Hepatocyte (in vitro differentiated cells): Measurements from ENCODE around the gene CBX1. TPM values are rescaled to one million over a fixed set of nuclear protein-coding genes. Genes with fewer than 3 reads are reported as not detected.
A peak's percentile ranks its signal among the peaks of the same experiment; 100 is the strongest.

Experiments used
- DNase-seq: peaks from one replicate; pipeline ENCODE4 v3.0.0-alpha.2; 2016; ENCODE audit warnings: low spot score
- H2AFZ ChIP-seq: fragments of 200-600 bp; sonication (generic); 2 replicates; pipeline ENCODE4 v1.6.0; 2016; ENCODE audit warnings: antibody characterized with exemption, mild to moderate bottlenecking
- H3K27ac ChIP-seq: fragments of 200-600 bp; sonication (generic); 2 replicates; pipeline ENCODE4 v1.5.1; 2016; ENCODE audit warnings: mild to moderate bottlenecking
- H3K27me3 ChIP-seq: fragments of 200-600 bp; sonication (generic); 2 replicates; pipeline ENCODE4 v1.6.1; 2016
- H3K36me3 ChIP-seq: fragments of 200-600 bp; sonication (generic); replicated peaks from 2 replicates; pipeline ENCODE4 v1.5.1; 2016; ENCODE audit warnings: low read depth; ENCODE audit not compliant: insufficient read depth
- H3K4me1 ChIP-seq: fragments of 200-600 bp; sonication (generic); 2 replicates; pipeline ENCODE4 v1.5.1; 2016; ENCODE audit warnings: mild to moderate bottlenecking, moderate library complexity; ENCODE audit not compliant: insufficient read depth
- H3K4me2 ChIP-seq: fragments of 200-600 bp; sonication (generic); 2 replicates; pipeline ENCODE4 v1.6.0; 2016
- H3K4me3 ChIP-seq: fragments of 200-600 bp; sonication (generic); 2 replicates; pipeline ENCODE4 v1.5.1; 2016; ENCODE audit warnings: mild to moderate bottlenecking
- H3K79me2 ChIP-seq: fragments of 200-600 bp; sonication (generic); 2 replicates; pipeline ENCODE4 v1.6.0; 2017; ENCODE audit warnings: mild to moderate bottlenecking
- H3K9me2 ChIP-seq: fragments of 200-600 bp; sonication (generic); replicated peaks from 2 replicates; pipeline ENCODE4 v1.6.0; 2017; ENCODE audit warnings: mild to moderate bottlenecking; ENCODE audit not compliant: insufficient read depth
- H3K9me3 ChIP-seq: fragments of 200-600 bp; sonication (generic); 2 replicates; pipeline ENCODE4 v1.5.1; 2016; ENCODE audit warnings: low read depth, mild to moderate bottlenecking
- H4K20me1 ChIP-seq: fragments of 200-600 bp; sonication (generic); 2 replicates; pipeline ENCODE4 v1.6.0; 2016; ENCODE audit warnings: mild to moderate bottlenecking; ENCODE audit not compliant: insufficient read depth, poor library complexity, severe bottlenecking
- CTCF ChIP-seq: fragments of 200-600 bp; sonication (generic); IDR thresholded peaks from 2 replicates; pipeline ENCODE4 v1.5.1; 2016; ENCODE audit warnings: antibody characterized with exemption, mild to moderate bottlenecking; ENCODE audit not compliant: poor library complexity
- EZH2 ChIP-seq: fragments of 200-600 bp; sonication (generic); IDR thresholded peaks from 2 replicates; pipeline ENCODE4 v1.6.1; 2016; ENCODE audit warnings: antibody characterized with exemption, mild to moderate bottlenecking, borderline replicate concordance
- EZH2phosphoT487 ChIP-seq: fragments of 200-600 bp; sonication (generic); IDR thresholded peaks from one replicate; pipeline ENCODE4 v1.6.1; 2018; ENCODE audit warnings: antibody characterized with exemption, mild to moderate bottlenecking, low read depth, moderate library complexity; ENCODE audit not compliant: unreplicated experiment, severe bottlenecking
- WGBS: methylation state at CpG from one replicate; pipeline ENCODE4 v1.1.6; 2016; ENCODE audit warnings: low lambda C conversion rate; ENCODE audit errors: missing lambda C conversion rate; 5-methylcytosine and 5-hydroxymethylcytosine counted together
- polyA plus RNA-seq: library from polyadenylated mRNA; unstranded; fragments of >200 nt; fragmentation: Nextera tagmentation; extraction: Ambion mirVana; gene quantifications from 2 replicates; pipeline ENCODE4 v1.2.1, GENCODE V29; 2016
- total RNA-seq: library from RNA; depleted of rRNA; stranded (reverse); fragments of >200 nt; gene quantifications from 2 replicates; pipeline ENCODE4 v1.2.3, GENCODE V29; 2014

CBX1 gene
- total and polyA plus RNA-seq, 2 experiments from 2014 or later, result 20.7 to 49.0 TPM

- Histone ChIP-seq H3K4me3 (peak overlapping the region; percentile 58), H4K20me1 (peaks cover 25% of the 10 kb centered on the region), H2AFZ (no peak overlapping the region), H3K4me2 (peak overlapping the region; percentile 88), H3K36me3 (no peaks in the 10 kb centered on the region), H3K9me3 (no peaks in the 10 kb centered on the region), H3K9me2 (no peaks in the 10 kb centered on the region), H3K27ac (no peak overlapping the region), H3K4me1 (peaks cover 7% of the 10 kb centered on the region), H3K27me3 (no peaks in the 10 kb centered on the region), H3K79me2 (peaks cover 36% of the 10 kb centered on the region)
- 91% methylated on average over 19 of the region's 19 CpGs for WGBS
- no peak for TF ChIP-seq EZH2
- no peak for TF ChIP-seq EZH2phosphoT487
- no peak for TF ChIP-seq CTCF
- no peak for DNase-seq
These were observed 919 bp upstream of the CBX1 start for GRCh38 chr17:48102043-48102750.

- no peak for TF ChIP-seq EZH2phosphoT487
- TF ChIP-seq CTCF, result no peak
- TF ChIP-seq EZH2, result no peak
- H3K27ac ChIP-seq, result peak overlapping the region; percentile 95
- H3K9me2 ChIP-seq, result no peaks in the 10 kb centered on the region
- peak; percentile 75 for DNase-seq
- peak overlapping the region; percentile 90 for H3K4me3 ChIP-seq
- H4K20me1 ChIP-seq, result peaks cover 34% of the 10 kb centered on the region
- WGBS, result 2% methylated on average over 22 of the region's 23 CpGs
- peaks cover 52% of the 10 kb centered on the region for H3K79me2 ChIP-seq
- H3K4me2 ChIP-seq, result peak overlapping the region; percentile 88
- H3K9me3 ChIP-seq, result no peaks in the 10 kb centered on the region
- H2AFZ ChIP-seq, result peak overlapping the region; percentile 85
- no peaks in the 10 kb centered on the region for H3K36me3 ChIP-seq
- peaks cover 7% of the 10 kb centered on the region for H3K4me1 ChIP-seq
- no peaks in the 10 kb centered on the region for H3K27me3 ChIP-seq
These were observed 677 bp downstream of the CBX1 start for GRCh38 chr17:48100591-48101011.

GRCh38 chr17:48100160-48100559 lies 1.1 kb downstream of the CBX1 start:
- Histone ChIP-seq H3K4me3 (peak overlapping the region; percentile 90), H4K20me1 (peaks cover 37% of the 10 kb centered on the region), H3K79me2 (peaks cover 56% of the 10 kb centered on the region), H3K36me3 (no peaks in the 10 kb centered on the region), H3K4me2 (peak overlapping the region; percentile 88), H3K27me3 (no peaks in the 10 kb centered on the region), H3K4me1 (peaks cover 7% of the 10 kb centered on the region), H2AFZ (peak overlapping the region; percentile 85), H3K9me3 (no peaks in the 10 kb centered on the region), H3K27ac (peak overlapping the region; percentile 95), H3K9me2 (no peaks in the 10 kb centered on the region)
- 13% methylated on average over 10 of the region's 10 CpGs for WGBS
- DNase-seq, result no peak
- TF ChIP-seq CTCF (no peak), EZH2 (no peak), EZH2phosphoT487 (no peak)
